Mammary epithelial cell (primary cell): ENCODE measurements around the gene FCHSD2.

Source experiments
- EZH2 ChIP-seq: IDR thresholded peaks from 2 replicates; pipeline ENCODE4 v1.6.1; 2012; ENCODE audit warnings: low read length, inconsistent platforms, borderline replicate concordance
- TF ChIP-seq, protein P1 (sequence below), 2 donors: IDR thresholded peaks in 1 of 2; conservative IDR thresholded peaks in 1 of 2; 2 replicates each; pipeline ENCODE4 v1.5.1; 2011 to 2012; ENCODE audit warnings: inconsistent platforms in 2 of 2, low read length in 2 of 2, mild to moderate bottlenecking in 2 of 2, control low read depth in 1 of 2, low read depth in 1 of 2; ENCODE audit not compliant: insufficient read depth in 1 of 2; ENCODE audit errors: extremely low read depth in 1 of 2

DNA sequence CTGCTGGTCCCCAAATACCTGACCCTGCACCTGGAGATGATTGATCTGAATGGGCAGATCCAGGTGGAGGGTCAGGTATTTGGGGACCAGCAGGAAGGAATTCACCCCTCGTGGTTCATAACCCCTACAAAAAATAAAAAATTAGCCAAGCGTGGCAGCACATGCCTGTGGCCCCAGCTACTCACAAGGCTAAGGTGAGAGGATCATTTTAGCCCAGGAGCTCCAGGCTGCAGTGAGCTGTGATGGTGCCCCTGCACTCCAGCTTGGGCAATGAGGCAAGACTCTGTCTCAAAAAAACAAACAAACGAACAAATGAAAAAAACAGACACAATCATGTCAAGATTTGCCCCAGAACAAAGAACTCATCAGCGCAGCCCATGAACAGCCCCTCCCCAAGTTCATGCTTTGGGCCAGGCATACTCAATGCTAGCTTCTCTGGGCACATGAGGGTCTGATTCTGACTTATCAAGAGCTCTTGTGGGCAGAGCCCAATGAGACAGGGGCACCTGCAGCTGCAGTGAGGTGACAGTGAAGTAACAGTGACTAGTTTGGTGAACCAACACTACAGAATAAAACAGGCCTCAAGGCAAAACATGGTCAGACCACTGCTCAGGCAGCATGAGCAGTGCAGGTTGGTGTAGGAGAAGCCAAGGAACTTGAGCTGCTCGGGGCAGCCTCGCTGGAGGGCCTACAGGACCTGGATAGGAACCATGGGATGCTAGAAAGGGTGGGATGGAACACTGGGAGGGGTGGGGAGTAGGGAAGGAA lies 10.2 kb upstream of the FCHSD2 start:
- TF ChIP-seq, protein P1, sequence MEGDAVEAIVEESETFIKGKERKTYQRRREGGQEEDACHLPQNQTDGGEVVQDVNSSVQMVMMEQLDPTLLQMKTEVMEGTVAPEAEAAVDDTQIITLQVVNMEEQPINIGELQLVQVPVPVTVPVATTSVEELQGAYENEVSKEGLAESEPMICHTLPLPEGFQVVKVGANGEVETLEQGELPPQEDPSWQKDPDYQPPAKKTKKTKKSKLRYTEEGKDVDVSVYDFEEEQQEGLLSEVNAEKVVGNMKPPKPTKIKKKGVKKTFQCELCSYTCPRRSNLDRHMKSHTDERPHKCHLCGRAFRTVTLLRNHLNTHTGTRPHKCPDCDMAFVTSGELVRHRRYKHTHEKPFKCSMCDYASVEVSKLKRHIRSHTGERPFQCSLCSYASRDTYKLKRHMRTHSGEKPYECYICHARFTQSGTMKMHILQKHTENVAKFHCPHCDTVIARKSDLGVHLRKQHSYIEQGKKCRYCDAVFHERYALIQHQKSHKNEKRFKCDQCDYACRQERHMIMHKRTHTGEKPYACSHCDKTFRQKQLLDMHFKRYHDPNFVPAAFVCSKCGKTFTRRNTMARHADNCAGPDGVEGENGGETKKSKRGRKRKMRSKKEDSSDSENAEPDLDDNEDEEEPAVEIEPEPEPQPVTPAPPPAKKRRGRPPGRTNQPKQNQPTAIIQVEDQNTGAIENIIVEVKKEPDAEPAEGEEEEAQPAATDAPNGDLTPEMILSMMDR (conservative IDR thresholded peaks at IDR 0.05 in 1 of 2, IDR thresholded peaks at IDR 0.05 in 1 of 2; ENCODE audit: extremely low read depth in 1 of 2, insufficient read depth in 1 of 2, low read depth in 1 of 2, low read length in 2 of 2): no peak
- TF ChIP-seq EZH2: no peak
